Right renal pelvis (tissue), 4 donors: ENCODE measurements around the gene OR8B3. TPM values are rescaled to one million over a fixed set of nuclear protein-coding genes. Genes with fewer than 3 reads are reported as not detected.

ENCODE experiments used
- DNase-seq, 4 donors: peaks; one replicate each; pipeline ENCODE4 v3.0.0-alpha.2; 2013; ENCODE audit warnings: low read depth in 4 of 4, low spot score in 3 of 4, missing footprints in 1 of 4
- polyA plus RNA-seq, 4 donors: library from polyadenylated mRNA; unstranded; fragments of 120-200 nt; gene quantifications; one replicate each; pipeline ENCODE4 v1.2.1, GENCODE V29; 2013; ENCODE audit not compliant: insufficient read length in 4 of 4

The OR8B3 gene
- polyA plus RNA-seq, 4 donors = not detected

- DNase-seq = no peak
Measured at GRCh38 chr11:124380585-124380984, 18.2 kb downstream of the OR8B3 start.

- no peak for DNase-seq
Measured at GRCh38 chr11:124376280-124376679, 22.5 kb downstream of the OR8B3 start.

GRCh38 chr11:124359566-124359965 lies 39.3 kb downstream of the OR8B3 start:
- DNase-seq = no peak

- no peak for DNase-seq
Measured at GRCh38 chr11:124346311-124346955, 52.4 kb downstream of the OR8B3 start.

Other genes with a start within 250 kb of the OR8B3 start
- gene OR10D3, start 215.7 kb downstream of the OR8B3 start, polyA plus RNA-seq = not detected
- not detected for gene OR8G1, start 157.9 kb downstream of the OR8B3 start, polyA plus RNA-seq
- gene OR8G5, start 142.6 kb downstream of the OR8B3 start, polyA plus RNA-seq = not detected
- not detected for gene OR8D1, start 85.1 kb downstream of the OR8B3 start, polyA plus RNA-seq
- gene OR8D2, start 78.8 kb downstream of the OR8B3 start, polyA plus RNA-seq = not detected
- not detected for gene OR8B2, start 14.5 kb downstream of the OR8B3 start, polyA plus RNA-seq
- not detected for gene OR8B4, start 25.8 kb upstream of the OR8B3 start, polyA plus RNA-seq
- gene OR8B8, start 46.7 kb upstream of the OR8B3 start, polyA plus RNA-seq = not detected
- under 1 TPM in 1 of 4 donors, not detected in 3; 0.04 TPM for gene OR8B12, start 144.6 kb upstream of the OR8B3 start, polyA plus RNA-seq
- under 1 TPM in 1 of 4 donors, not detected in 3; 0.04 TPM for gene OR8A1, start 171.0 kb upstream of the OR8B3 start, polyA plus RNA-seq
- under 1 TPM in 1 of 4 donors, not detected in 3; 0.03 TPM for gene PANX3, start 212.4 kb upstream of the OR8B3 start, polyA plus RNA-seq
- 10 to 100 TPM; 26.1 to 31.5 (median 27.5) TPM for gene TBRG1, start 223.8 kb upstream of the OR8B3 start, polyA plus RNA-seq